Measurements from ENCODE around the gene MEGF11.

DNA sequence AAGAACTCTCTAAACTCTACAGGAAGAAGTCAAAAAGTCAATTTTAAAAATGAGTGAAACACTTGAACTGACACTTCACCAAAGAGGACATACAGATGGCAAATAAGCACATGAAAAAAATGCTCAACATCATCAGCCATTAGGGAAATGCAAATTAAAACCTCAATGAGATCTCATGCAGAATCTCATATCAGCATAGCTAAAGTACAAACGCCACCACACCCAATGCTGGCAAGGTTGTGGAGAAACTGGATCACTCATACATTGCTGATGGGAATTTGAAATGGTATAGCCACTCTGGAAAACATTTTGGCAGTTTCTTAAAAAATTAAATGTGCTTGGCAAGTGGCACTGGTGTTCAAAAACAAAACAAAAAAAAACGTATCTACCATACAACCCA, 34.2 kb downstream of the MEGF11 start:
- TF ChIP-seq, protein P1, sequence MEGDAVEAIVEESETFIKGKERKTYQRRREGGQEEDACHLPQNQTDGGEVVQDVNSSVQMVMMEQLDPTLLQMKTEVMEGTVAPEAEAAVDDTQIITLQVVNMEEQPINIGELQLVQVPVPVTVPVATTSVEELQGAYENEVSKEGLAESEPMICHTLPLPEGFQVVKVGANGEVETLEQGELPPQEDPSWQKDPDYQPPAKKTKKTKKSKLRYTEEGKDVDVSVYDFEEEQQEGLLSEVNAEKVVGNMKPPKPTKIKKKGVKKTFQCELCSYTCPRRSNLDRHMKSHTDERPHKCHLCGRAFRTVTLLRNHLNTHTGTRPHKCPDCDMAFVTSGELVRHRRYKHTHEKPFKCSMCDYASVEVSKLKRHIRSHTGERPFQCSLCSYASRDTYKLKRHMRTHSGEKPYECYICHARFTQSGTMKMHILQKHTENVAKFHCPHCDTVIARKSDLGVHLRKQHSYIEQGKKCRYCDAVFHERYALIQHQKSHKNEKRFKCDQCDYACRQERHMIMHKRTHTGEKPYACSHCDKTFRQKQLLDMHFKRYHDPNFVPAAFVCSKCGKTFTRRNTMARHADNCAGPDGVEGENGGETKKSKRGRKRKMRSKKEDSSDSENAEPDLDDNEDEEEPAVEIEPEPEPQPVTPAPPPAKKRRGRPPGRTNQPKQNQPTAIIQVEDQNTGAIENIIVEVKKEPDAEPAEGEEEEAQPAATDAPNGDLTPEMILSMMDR (IDR thresholded peaks at IDR 0.05) = no peak
- no peak for TF ChIP-seq POLR2AphosphoS5 (IDR thresholded peaks at IDR 0.05)
